DLD1 (cell line): Measurements from ENCODE around the gene SUSD5.
"Not testable (repeated sequence)": the region's sequence is repeated elsewhere in the genome, so short reads cannot be mapped to it uniquely, and the experiment has no call there.

Experiments used
- in situ Hi-C: cut with HindIII; loops from 2 replicates; pipeline ENCODE4 v1.10.0; 2017; ENCODE audit warnings: low sequenced_read_pairs

SUSD5 gene

GRCh38 chr3:33196538-33196937 lies 22.1 kb downstream of the SUSD5 start:
- in situ Hi-C loops, result no loop called here

DNA sequence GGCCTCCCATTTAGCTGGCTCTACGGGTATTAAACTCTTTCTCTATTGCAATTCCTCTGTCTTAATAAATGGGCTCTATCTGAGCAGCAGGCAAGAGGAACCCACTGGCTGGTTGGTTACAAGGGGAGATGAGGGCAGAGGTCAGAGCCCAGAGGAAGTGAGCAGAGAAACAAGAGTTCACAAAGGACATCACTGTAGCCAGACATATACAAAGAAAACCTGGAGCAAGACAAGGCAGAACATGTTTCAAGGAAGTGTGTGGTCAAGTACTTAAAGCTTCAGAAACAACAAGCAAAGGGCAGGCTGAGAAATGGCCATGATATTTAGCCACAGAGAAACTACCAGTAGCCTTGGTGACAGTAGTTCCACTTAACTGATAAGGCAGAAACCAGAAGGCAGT lies 24.3 kb downstream of the SUSD5 start:
- in situ Hi-C loops, result no loop called here

DNA sequence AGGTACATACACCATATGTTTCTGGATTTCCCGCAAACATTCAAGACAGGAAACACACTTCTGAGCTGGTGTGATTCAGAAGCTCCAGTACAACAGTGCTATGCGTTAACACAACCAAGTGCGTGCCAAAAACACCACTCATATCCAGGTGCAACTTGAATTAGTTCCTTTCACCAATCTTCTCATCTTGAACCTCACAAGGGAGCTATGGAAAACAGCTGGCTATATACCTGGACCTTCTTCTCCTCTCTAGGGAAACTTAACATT lies 31.3 kb downstream of the SUSD5 start:
- in situ Hi-C loops, result no loop called here

GRCh38 chr3:33186524-33187367 lies 31.9 kb downstream of the SUSD5 start:
- in situ Hi-C loops, result no loop called here

- in situ Hi-C loops, result no loop called here
Observed at GRCh38 chr3:33184863-33185262, 33.7 kb downstream of the SUSD5 start.

- in situ Hi-C loops, result not testable (repeated sequence)
Observed at GRCh38 chr3:33181641-33182040, 37.0 kb downstream of the SUSD5 start.

DNA sequence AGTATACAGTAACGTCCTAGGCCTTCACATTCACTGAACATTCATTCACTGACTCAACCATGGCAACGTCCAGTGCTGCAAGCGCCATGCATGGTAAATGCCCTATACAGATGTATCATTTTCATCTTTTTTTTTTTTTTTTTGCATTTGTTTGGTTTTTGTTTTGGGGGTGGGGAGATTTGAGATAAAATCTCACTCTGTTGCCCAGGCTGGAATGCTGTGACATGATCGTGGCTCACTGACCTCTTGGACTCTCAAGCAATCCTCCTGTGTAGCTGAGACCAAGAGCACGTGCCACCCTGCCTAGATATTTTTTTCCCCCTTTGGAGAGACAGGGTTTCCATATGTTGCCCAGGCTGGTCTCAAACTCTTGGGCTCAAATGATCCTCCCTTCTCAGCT lies 37.4 kb downstream of the SUSD5 start:
- in situ Hi-C loops, result no loop called here

GRCh38 chr3:33179132-33179531 lies 39.5 kb downstream of the SUSD5 start:
- in situ Hi-C loops, result no loop called here

- in situ Hi-C loops, result no loop called here
Observed at GRCh38 chr3:33174711-33175414, 43.7 kb downstream of the SUSD5 start.

GRCh38 chr3:33174095-33174494 lies 44.5 kb downstream of the SUSD5 start:
- in situ Hi-C loops, result no loop called here

GRCh38 chr3:33173672-33174071 lies 44.9 kb downstream of the SUSD5 start:
- in situ Hi-C loops, result no loop called here

- in situ Hi-C loops, result no loop called here
Observed at GRCh38 chr3:33173103-33173502, 45.5 kb downstream of the SUSD5 start.

DNA sequence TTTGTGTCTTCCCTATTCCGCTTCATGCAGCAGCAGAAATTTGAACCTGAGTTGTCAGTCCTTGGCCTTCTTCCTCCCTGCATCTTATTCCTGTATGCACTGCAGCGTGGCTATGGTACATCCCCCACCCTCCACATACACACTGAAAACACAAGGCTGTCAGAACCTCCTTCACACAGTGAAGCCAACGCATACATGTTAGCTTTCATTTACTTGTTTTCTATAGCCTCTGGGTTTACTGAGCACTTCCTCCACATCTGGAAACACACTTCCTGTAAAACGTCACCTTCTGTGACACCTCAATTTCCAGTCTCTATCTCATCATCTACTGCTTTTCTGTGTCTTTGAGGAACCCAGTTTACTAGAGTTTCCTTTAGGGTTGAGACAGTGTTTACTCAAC lies 47.0 kb downstream of the SUSD5 start:
- in situ Hi-C loops, result no loop called here

GRCh38 chr3:33170531-33170930 lies 48.1 kb downstream of the SUSD5 start:
- in situ Hi-C loops, result no loop called here

- in situ Hi-C loops, result no loop called here
Observed at GRCh38 chr3:33167716-33168336, 50.8 kb downstream of the SUSD5 start.

GRCh38 chr3:33167284-33167683 lies 51.3 kb downstream of the SUSD5 start:
- in situ Hi-C loops, result no loop called here

DNA sequence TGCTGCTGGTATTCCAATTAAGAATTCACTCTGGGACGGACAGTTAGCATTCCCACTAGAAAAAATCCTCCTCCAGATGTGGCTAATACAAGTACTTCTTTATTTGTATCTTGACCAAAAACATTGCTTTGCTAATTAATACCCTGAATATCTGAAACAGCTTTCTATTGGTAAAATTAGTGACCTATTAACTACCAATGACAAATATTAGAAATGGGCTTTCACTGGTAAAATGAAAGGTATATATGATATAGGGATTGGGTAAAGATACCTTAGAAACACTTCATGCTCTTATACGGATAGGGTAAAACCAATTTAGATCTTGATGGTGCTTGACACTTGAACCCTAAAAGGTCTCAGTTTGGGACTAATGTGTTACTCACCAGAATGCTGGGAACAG lies 52.5 kb downstream of the SUSD5 start:
- in situ Hi-C loops, result no loop called here

GRCh38 chr3:33165372-33165771 lies 53.2 kb downstream of the SUSD5 start:
- in situ Hi-C loops, result no loop called here

DNA sequence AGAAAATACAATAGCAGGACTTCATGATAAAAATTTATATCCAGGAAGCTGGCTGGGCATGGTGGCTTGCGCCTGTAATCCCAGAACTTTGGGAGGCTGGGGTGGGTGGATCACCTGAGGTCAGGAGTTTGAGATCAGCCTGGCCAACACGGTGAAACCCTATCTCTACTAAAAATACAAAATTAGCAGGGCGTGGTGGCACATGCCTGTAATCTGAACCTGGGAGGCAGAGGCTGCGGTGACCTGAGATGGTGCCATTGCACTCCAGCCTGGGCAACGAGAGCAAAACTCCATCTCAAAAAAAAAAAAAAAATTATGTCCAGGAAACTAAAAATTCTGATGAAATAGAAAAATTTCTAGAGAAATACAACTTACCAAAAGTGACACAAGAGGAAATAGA lies 56.0 kb downstream of the SUSD5 start:
- in situ Hi-C loops, result not testable (repeated sequence)

DNA sequence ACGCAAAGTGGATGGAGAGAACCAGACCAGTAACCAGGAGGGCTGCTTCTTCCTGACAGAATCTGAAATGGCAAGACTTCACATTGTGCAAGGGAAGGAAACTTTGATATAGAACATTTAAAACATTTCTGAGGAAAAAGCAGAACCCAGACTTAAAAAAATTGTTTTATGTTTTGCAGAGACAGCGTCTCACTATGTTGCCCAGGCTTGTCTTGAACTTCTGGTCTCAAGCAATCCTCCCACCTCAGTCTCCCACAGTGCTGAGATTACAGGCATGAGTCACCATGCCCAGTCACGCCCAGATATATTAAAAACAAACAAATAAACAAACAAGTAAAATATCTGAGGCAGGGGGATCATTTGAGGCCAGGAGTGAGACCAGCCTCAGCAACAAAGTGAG lies 58.6 kb downstream of the SUSD5 start:
- in situ Hi-C loops, result no loop called here

GRCh38 chr3:33159234-33159633 lies 59.4 kb downstream of the SUSD5 start:
- in situ Hi-C loops, result no loop called here

DNA sequence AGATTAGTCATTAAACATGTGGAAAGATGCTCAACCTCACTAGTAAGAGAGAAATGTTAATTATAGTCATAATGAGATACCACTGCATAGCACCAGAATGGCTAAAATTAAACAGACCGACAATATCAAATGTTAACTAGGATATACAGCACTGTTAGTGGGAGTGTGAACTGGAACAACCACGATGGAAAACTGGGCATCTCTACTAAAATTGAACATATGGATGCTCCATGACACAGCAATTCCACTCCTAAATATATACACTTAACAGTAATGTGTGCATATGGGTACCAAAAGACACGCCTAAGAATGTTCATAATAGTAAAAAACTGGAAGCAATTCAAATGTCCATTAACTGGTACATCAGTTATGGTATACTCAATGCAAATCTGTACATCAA lies 63.3 kb downstream of the SUSD5 start:
- in situ Hi-C loops, result no loop called here
